ENCODE data around the gene PDIA3. TPM values are rescaled to one million over a fixed set of nuclear protein-coding genes. Genes with fewer than 3 reads are reported as not detected.

The PDIA3 gene
- total RNA-seq, 1 experiment from 2014 or later = 545 TPM

- CTCF ChIA-PET = no interaction called here
- Histone ChIP-seq H3K4me1 (peaks cover 11% of the 10 kb centered on the region; the same call in 1 of the 2 replicates), H3K36me3 (ENCODE audit: control insufficient read depth, insufficient read depth, low read length) (peaks cover 5% of the 10 kb centered on the region; the same call in 1 of the 2 replicates), H3K4me3 (ENCODE audit: low read depth, low read length) (peak within 1 kb of the TSS; percentile 92), H3K9me3 (no peaks in the 10 kb centered on the region), H3K27me3 (replicated peaks; ENCODE audit: control insufficient read depth, insufficient read depth, low read length) (no peaks in the 10 kb centered on the region)
- Mint-ChIP-seq H3K27me3 (ENCODE audit: insufficient read depth, unreplicated experiment) (no peaks in the 10 kb centered on the region), H3K9me3 (ENCODE audit: unreplicated experiment) (no peaks in the 10 kb centered on the region), H3K4me3 (ENCODE audit: unreplicated experiment) (peak within 1 kb of the TSS; percentile 98), H3K4me1 (ENCODE audit: low read depth, unreplicated experiment) (peaks cover 12% of the 10 kb centered on the region), H3K36me3 (ENCODE audit: insufficient read depth, unreplicated experiment) (peaks cover 54% of the 10 kb centered on the region), H3K27ac (ENCODE audit: unreplicated experiment) (peak within 1 kb of the TSS; percentile 97)
- BruUV-seq (replicated peaks) = TSS peak; percentile 48
- no peak for TF ChIP-seq CTCF (IDR thresholded peaks at IDR 0.05; ENCODE audit: insufficient read depth in 1 of 2, low read depth in 1 of 2, low read length in 1 of 2, severe bottlenecking in 1 of 2, unreplicated experiment in 1 of 2)
- intact Hi-C loops (cut with micrococcal nuclease; ENCODE audit: unreplicated experiment) = no loop called here
- POLR2A ChIA-PET = interaction anchor here (1.9 kb wide), 1 partner anchor 33 kb away, joined by 6 read pairs; the partner anchor contains the start of gene MFAP1
- peak; percentile 99 to 100 for DNase-seq
Measured at GRCh38 chr15:43791993-43792760, 45.9 kb downstream of the PDIA3 start, which contains the start of gene SERF2. TSS of gene SERF2 (plus strand) at chr15:43792320. CDS start at chr15:43792377, 57 bp downstream.

- CTCF ChIA-PET = no interaction called here
- TSS peak; percentile 46 for BruUV-seq (replicated peaks)
- peak; percentile 19 to 38 for DNase-seq
- H3K27ac Mint-ChIP-seq (ENCODE audit: unreplicated experiment) = peak overlapping the region; percentile 97
- H3K4me3 Mint-ChIP-seq (ENCODE audit: unreplicated experiment) = peak overlapping the region; percentile 98
- TF ChIP-seq CTCF (IDR thresholded peaks at IDR 0.05; ENCODE audit: insufficient read depth in 1 of 2, low read depth in 1 of 2, low read length in 1 of 2, severe bottlenecking in 1 of 2, unreplicated experiment in 1 of 2) = no peak
- H3K4me3 ChIP-seq (ENCODE audit: low read depth, low read length) = peak overlapping the region; percentile 92
- peaks cover 5% of the 10 kb centered on the region; the same call in 1 of the 2 replicates for H3K36me3 ChIP-seq (ENCODE audit: control insufficient read depth, insufficient read depth, low read length)
- POLR2A ChIA-PET = interaction anchor here (0.6 to 1.9 kb wide), 3 partner anchors 32 to 423 kb away, joined by 3 to 6 read pairs (median 3); partner anchors contain the start of genes MFAP1, TUBGCP4 and ZSCAN29
- peaks cover 12% of the 10 kb centered on the region for H3K4me1 Mint-ChIP-seq (ENCODE audit: low read depth, unreplicated experiment)
- H3K27me3 ChIP-seq (replicated peaks; ENCODE audit: control insufficient read depth, insufficient read depth, low read length) = no peaks in the 10 kb centered on the region
- no peaks in the 10 kb centered on the region for H3K27me3 Mint-ChIP-seq (ENCODE audit: insufficient read depth, unreplicated experiment)
- peaks cover 11% of the 10 kb centered on the region; the same call in 1 of the 2 replicates for H3K4me1 ChIP-seq
- intact Hi-C loops (cut with micrococcal nuclease; ENCODE audit: unreplicated experiment) = no loop called here
- no peaks in the 10 kb centered on the region for H3K9me3 ChIP-seq
- no peaks in the 10 kb centered on the region for H3K9me3 Mint-ChIP-seq (ENCODE audit: unreplicated experiment)
- peaks cover 54% of the 10 kb centered on the region for H3K36me3 Mint-ChIP-seq (ENCODE audit: insufficient read depth, unreplicated experiment)
Measured at GRCh38 chr15:43792761-43793476, 46.7 kb downstream of the PDIA3 start.

GRCh38 chr15:43793647-43794046, 47.4 kb downstream of the PDIA3 start:
- H3K4me1 Mint-ChIP-seq (ENCODE audit: low read depth, unreplicated experiment) = peaks cover 19% of the 10 kb centered on the region
- H3K27me3 Mint-ChIP-seq (ENCODE audit: insufficient read depth, unreplicated experiment) = no peaks in the 10 kb centered on the region
- H3K36me3 Mint-ChIP-seq (ENCODE audit: insufficient read depth, unreplicated experiment) = peaks cover 54% of the 10 kb centered on the region
- Histone ChIP-seq H3K9me3 (no peaks in the 10 kb centered on the region), H3K4me1 (peaks cover 13% of the 10 kb centered on the region), H3K27me3 (replicated peaks; ENCODE audit: control insufficient read depth, insufficient read depth, low read length) (no peaks in the 10 kb centered on the region), H3K36me3 (ENCODE audit: control insufficient read depth, insufficient read depth, low read length) (peaks cover 5% of the 10 kb centered on the region; the same call in 1 of the 2 replicates), H3K4me3 (ENCODE audit: low read depth, low read length) (no peak overlapping the region)
- POLR2A ChIA-PET = interaction anchor here (0.6 to 1.9 kb wide), 2 partner anchors 31 to 35 kb away, joined by 3 to 6 read pairs; partner anchors contain the start of gene MFAP1
- H3K4me3 Mint-ChIP-seq (ENCODE audit: unreplicated experiment) = peak overlapping the region; percentile 98
- intact Hi-C loops (cut with micrococcal nuclease; ENCODE audit: unreplicated experiment) = no loop called here
- peak overlapping the region; percentile 97 for H3K27ac Mint-ChIP-seq (ENCODE audit: unreplicated experiment)
- CTCF ChIA-PET = no interaction called here
- no peak for TF ChIP-seq CTCF (IDR thresholded peaks at IDR 0.05; ENCODE audit: insufficient read depth in 1 of 2, low read depth in 1 of 2, low read length in 1 of 2, severe bottlenecking in 1 of 2, unreplicated experiment in 1 of 2)
- BruUV-seq (replicated peaks) = no TSS peak
- no peak for DNase-seq
- H3K9me3 Mint-ChIP-seq (ENCODE audit: unreplicated experiment) = no peaks in the 10 kb centered on the region

Data from Caco-2 (cell line).